ENCODE results near the gene AKAP5. TPM values are rescaled to one million over a fixed set of nuclear protein-coding genes. Genes with fewer than 3 reads are reported as not detected.

The AKAP5 gene
- total and polyA plus RNA-seq, 2 donors (not counting 1 experiment from before 2014, with no cell fraction given): 0.17 to 0.19 TPM

DNA sequence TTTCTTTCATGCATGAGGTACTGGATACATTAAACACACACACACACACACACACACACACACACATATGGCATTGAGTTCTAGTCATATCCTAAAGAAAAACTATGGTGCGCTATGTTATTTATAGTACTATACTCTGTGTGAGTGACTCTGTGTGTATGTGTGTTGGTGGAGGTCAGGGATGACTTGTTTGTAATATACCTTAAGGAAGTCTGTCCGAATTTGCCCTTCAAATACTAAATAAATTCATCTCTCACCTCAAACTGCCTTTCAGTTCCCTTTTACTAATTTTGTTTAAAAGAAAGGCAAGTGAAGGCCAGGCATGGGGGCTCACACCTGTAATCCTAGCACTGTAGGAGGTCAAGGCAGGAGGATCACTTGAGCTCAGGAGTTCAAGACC is 2.1 kb upstream of the AKAP5 start:
- no peak for DNase-seq (ENCODE audit: low read depth in 2 of 2)
- no peak overlapping the region for H3K9ac ChIP-seq (ENCODE audit: insufficient read depth, low read length)
- H2AFZ ChIP-seq (ENCODE audit: low read length): no peak overlapping the region
- no peaks in the 10 kb centered on the region for H3K79me2 ChIP-seq (ENCODE audit: control insufficient read depth, insufficient read depth, low read length)
- H3K9me3 ChIP-seq (ENCODE audit: control insufficient read depth, insufficient read depth, low read depth, low read length): no peaks in the 10 kb centered on the region
- H3K4me2 ChIP-seq (ENCODE audit: extremely low read depth, insufficient read depth, low read length): no peak overlapping the region
- TF ChIP-seq, protein P1, sequence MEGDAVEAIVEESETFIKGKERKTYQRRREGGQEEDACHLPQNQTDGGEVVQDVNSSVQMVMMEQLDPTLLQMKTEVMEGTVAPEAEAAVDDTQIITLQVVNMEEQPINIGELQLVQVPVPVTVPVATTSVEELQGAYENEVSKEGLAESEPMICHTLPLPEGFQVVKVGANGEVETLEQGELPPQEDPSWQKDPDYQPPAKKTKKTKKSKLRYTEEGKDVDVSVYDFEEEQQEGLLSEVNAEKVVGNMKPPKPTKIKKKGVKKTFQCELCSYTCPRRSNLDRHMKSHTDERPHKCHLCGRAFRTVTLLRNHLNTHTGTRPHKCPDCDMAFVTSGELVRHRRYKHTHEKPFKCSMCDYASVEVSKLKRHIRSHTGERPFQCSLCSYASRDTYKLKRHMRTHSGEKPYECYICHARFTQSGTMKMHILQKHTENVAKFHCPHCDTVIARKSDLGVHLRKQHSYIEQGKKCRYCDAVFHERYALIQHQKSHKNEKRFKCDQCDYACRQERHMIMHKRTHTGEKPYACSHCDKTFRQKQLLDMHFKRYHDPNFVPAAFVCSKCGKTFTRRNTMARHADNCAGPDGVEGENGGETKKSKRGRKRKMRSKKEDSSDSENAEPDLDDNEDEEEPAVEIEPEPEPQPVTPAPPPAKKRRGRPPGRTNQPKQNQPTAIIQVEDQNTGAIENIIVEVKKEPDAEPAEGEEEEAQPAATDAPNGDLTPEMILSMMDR (conservative IDR thresholded peaks at IDR 0.05 in 1 of 2, IDR thresholded peaks at IDR 0.05 in 1 of 2; ENCODE audit: low read depth in 1 of 2, low read length in 2 of 2): no peak
- no peak for TF ChIP-seq EZH2 (IDR thresholded peaks at IDR 0.05; ENCODE audit: low read length, missing control alignments)
- H3K27me3 ChIP-seq (ENCODE audit: control insufficient read depth, insufficient read depth, low read length): no peaks in the 10 kb centered on the region
- no peak overlapping the region for H3K27ac ChIP-seq (ENCODE audit: insufficient read depth, low read length)
- H4K20me1 ChIP-seq (ENCODE audit: control insufficient read depth, extremely low read depth, insufficient read depth, low read length): no peaks in the 10 kb centered on the region
- H3K36me3 ChIP-seq (ENCODE audit: control insufficient read depth, insufficient read depth, low read length): peaks cover 2% of the 10 kb centered on the region
- H3K4me3 ChIP-seq (replicated peaks in 1 of 4; ENCODE audit: control extremely low read depth in 1 of 4, insufficient read depth in 1 of 4, low read depth in 3 of 4, low read length in 4 of 4): no peak overlapping the region
- H3K4me1 ChIP-seq (ENCODE audit: control insufficient read depth, extremely low read depth, insufficient read depth, low read length): no peaks in the 10 kb centered on the region

DNA sequence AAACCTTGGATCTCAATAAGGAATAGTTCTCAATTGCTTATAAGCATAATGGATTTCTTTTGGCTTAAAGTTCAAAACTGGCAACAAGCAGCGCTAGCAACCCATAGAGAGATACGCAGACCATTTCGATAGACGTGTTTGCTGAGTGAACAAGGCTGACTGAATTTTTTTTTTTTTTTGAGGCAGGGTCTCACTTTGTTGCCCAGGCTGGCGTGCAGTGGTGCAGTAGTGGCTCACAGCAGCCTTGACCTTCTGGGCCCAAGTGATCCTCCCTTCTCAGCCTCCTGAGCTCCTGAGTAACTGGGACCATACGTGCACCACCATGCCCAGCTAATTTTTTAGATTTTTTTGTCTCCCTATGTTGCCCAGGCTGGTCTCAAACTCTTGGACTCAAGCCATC is 1.4 kb upstream of the AKAP5 start:
- peaks cover 2% of the 10 kb centered on the region for H3K36me3 ChIP-seq (ENCODE audit: control insufficient read depth, insufficient read depth, low read length)
- H3K4me1 ChIP-seq (ENCODE audit: control insufficient read depth, extremely low read depth, insufficient read depth, low read length): no peaks in the 10 kb centered on the region
- no peaks in the 10 kb centered on the region for H3K9me3 ChIP-seq (ENCODE audit: control insufficient read depth, insufficient read depth, low read depth, low read length)
- no peak overlapping the region for H2AFZ ChIP-seq (ENCODE audit: low read length)
- no peaks in the 10 kb centered on the region for H3K79me2 ChIP-seq (ENCODE audit: control insufficient read depth, insufficient read depth, low read length)
- H3K4me3 ChIP-seq (replicated peaks in 1 of 4; ENCODE audit: control extremely low read depth in 1 of 4, insufficient read depth in 1 of 4, low read depth in 3 of 4, low read length in 4 of 4): no peak overlapping the region
- H3K9ac ChIP-seq (ENCODE audit: insufficient read depth, low read length): no peak overlapping the region
- H3K4me2 ChIP-seq (ENCODE audit: extremely low read depth, insufficient read depth, low read length): no peak overlapping the region
- no peak for DNase-seq (ENCODE audit: low read depth in 2 of 2)
- no peaks in the 10 kb centered on the region for H4K20me1 ChIP-seq (ENCODE audit: control insufficient read depth, extremely low read depth, insufficient read depth, low read length)
- H3K27me3 ChIP-seq (ENCODE audit: control insufficient read depth, insufficient read depth, low read length): no peaks in the 10 kb centered on the region
- no peak overlapping the region for H3K27ac ChIP-seq (ENCODE audit: insufficient read depth, low read length)
- TF ChIP-seq, protein P1 (conservative IDR thresholded peaks at IDR 0.05 in 1 of 2, IDR thresholded peaks at IDR 0.05 in 1 of 2; ENCODE audit: low read depth in 1 of 2, low read length in 2 of 2): no peak
- TF ChIP-seq EZH2 (IDR thresholded peaks at IDR 0.05; ENCODE audit: low read length, missing control alignments): no peak

DNA sequence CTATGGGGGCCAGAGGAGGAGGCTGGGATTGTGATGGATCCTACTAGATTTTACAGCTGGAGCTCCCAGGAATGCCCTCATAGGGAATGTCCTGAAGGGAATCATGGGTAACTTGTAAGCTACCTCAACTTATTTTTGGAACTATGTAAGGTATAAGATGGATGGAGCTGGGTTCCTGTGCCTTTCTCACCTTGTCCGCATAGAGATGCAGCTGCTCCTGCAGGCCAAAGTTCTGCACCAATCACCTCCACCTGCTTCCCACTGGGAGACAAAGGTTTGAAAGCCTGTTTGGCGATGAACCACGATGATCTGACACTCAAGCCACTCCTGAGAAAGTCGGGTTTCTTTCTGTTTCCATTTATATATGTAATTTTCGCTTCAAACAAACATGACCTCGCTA is 648 bp upstream of the AKAP5 start:
- H4K20me1 ChIP-seq (ENCODE audit: control insufficient read depth, extremely low read depth, insufficient read depth, low read length): no peaks in the 10 kb centered on the region
- H3K9me3 ChIP-seq (ENCODE audit: control insufficient read depth, insufficient read depth, low read depth, low read length): no peaks in the 10 kb centered on the region
- peak overlapping the region; percentile 45 for H2AFZ ChIP-seq (ENCODE audit: low read length)
- H3K36me3 ChIP-seq (ENCODE audit: control insufficient read depth, insufficient read depth, low read length): peaks cover 2% of the 10 kb centered on the region
- H3K27me3 ChIP-seq (ENCODE audit: control insufficient read depth, insufficient read depth, low read length): no peaks in the 10 kb centered on the region
- peak overlapping the region; percentile 37 to 70 (median 66) for H3K4me3 ChIP-seq (replicated peaks in 1 of 4; ENCODE audit: control extremely low read depth in 1 of 4, insufficient read depth in 1 of 4, low read depth in 3 of 4, low read length in 4 of 4)
- TF ChIP-seq, protein P1 (conservative IDR thresholded peaks at IDR 0.05 in 1 of 2, IDR thresholded peaks at IDR 0.05 in 1 of 2; ENCODE audit: low read depth in 1 of 2, low read length in 2 of 2): no peak
- TF ChIP-seq EZH2 (IDR thresholded peaks at IDR 0.05; ENCODE audit: low read length, missing control alignments): no peak
- H3K9ac ChIP-seq (ENCODE audit: insufficient read depth, low read length): no peak overlapping the region
- H3K79me2 ChIP-seq (ENCODE audit: control insufficient read depth, insufficient read depth, low read length): no peaks in the 10 kb centered on the region
- DNase-seq (ENCODE audit: low read depth in 2 of 2): no peak
- H3K4me1 ChIP-seq (ENCODE audit: control insufficient read depth, extremely low read depth, insufficient read depth, low read length): no peaks in the 10 kb centered on the region
- no peak overlapping the region for H3K27ac ChIP-seq (ENCODE audit: insufficient read depth, low read length)
- peak overlapping the region; percentile 80 for H3K4me2 ChIP-seq (ENCODE audit: extremely low read depth, insufficient read depth, low read length)

Measured in fibroblast of lung (primary cell).